Dedifferentiated amniotic fluid mesenchymal stem cell (primary cell): ENCODE measurements around the gene ACADSB.

Experiments
- DNase-seq: peaks from one replicate; pipeline ENCODE4 v3.0.0-alpha.2; 2016; ENCODE audit errors: extremely low spot score

The ACADSB gene

GRCh38 chr10:123008355-123009104, at the start of gene ACADSB, which contains the start of gene IKZF5:
Gene ACADSB (plus strand): TSS chr10:123009006. CDS start chr10:123009030, 24 bp downstream.
Gene IKZF5 (minus strand): TSS chr10:123008795. CDS start chr10:122998625, 10,170 bp downstream.
- peak; percentile 97 for DNase-seq

GRCh38 chr10:122962405-122962804, 46.4 kb upstream of the ACADSB start:
- no peak for DNase-seq

GRCh38 chr10:122966879-122967278, 41.9 kb upstream of the ACADSB start:
- no peak for DNase-seq

GRCh38 chr10:122968698-122969097, 40.1 kb upstream of the ACADSB start:
- no peak for DNase-seq

- DNase-seq: no peak
Measured at GRCh38 chr10:122974023-122974422, 34.8 kb upstream of the ACADSB start.

GRCh38 chr10:122974543-122975064, 34.2 kb upstream of the ACADSB start:
- DNase-seq: no peak

- peak; percentile 87 for DNase-seq
Measured at GRCh38 chr10:122980209-122981065, 28.4 kb upstream of the ACADSB start, which contains the start of gene PSTK. Gene PSTK (plus strand): TSS chr10:122980401. CDS start chr10:122980480, 79 bp downstream.

GRCh38 chr10:122981066-122981464, 27.7 kb upstream of the ACADSB start:
- peak; percentile 25 for DNase-seq

- no peak for DNase-seq
Measured at GRCh38 chr10:122983898-122984297, 24.9 kb upstream of the ACADSB start.

GRCh38 chr10:122984708-122985107, 24.1 kb upstream of the ACADSB start:
- no peak for DNase-seq

GRCh38 chr10:122986335-122986734, 22.5 kb upstream of the ACADSB start:
- DNase-seq: no peak

GRCh38 chr10:122988501-122988900, 20.3 kb upstream of the ACADSB start:
- DNase-seq: no peak

GRCh38 chr10:122990278-122990677, 18.5 kb upstream of the ACADSB start:
- no peak for DNase-seq

GRCh38 chr10:122992031-122992585, 16.7 kb upstream of the ACADSB start:
- no peak for DNase-seq

- DNase-seq: no peak
Measured at GRCh38 chr10:122993797-122994336, 14.9 kb upstream of the ACADSB start.

- no peak for DNase-seq
Measured at GRCh38 chr10:122995936-122996335, 12.9 kb upstream of the ACADSB start.

- no peak for DNase-seq
Measured at GRCh38 chr10:122997864-122998263, 10.9 kb upstream of the ACADSB start.

- no peak for DNase-seq
Measured at GRCh38 chr10:122998360-122998917, 10.4 kb upstream of the ACADSB start.

GRCh38 chr10:122998934-122999333, 9.9 kb upstream of the ACADSB start:
- no peak for DNase-seq

- no peak for DNase-seq
Measured at GRCh38 chr10:122999347-122999746, 9.5 kb upstream of the ACADSB start.

- DNase-seq: no peak
Measured at GRCh38 chr10:123000155-123000554, 8.7 kb upstream of the ACADSB start.
